GM12892 (cell line): ENCODE results near the gene SLC11A2.

Source experiments
- POLR2A ChIP-seq: IDR thresholded peaks from 2 replicates; pipeline ENCODE4 v1.6.1; 2011; ENCODE audit warnings: low read depth, low read length, control low read depth
- POLR2AphosphoS5 ChIP-seq: IDR thresholded peaks from 2 replicates; pipeline ENCODE4 v1.6.1; 2011; ENCODE audit warnings: low read depth, low read length, control low read depth

DNA sequence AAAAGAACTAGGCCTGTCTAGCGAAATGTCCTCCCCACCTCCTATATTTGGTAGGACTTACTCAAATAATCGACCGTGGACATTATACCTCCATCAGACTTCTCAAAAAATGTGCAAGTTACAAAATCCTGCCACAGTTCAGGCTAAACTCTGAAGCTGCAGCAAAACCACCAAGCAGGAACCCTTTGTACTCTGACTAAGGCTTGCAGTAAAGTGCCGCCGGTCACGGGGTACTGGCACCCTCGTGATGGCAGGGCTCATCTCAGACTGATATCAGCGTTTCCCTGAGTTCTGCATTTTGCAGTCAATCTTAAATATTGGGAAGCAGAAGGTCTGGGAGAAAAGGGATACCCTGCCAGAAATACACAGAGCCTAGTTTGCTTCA, 17.1 kb downstream of the SLC11A2 start:
- TF ChIP-seq POLR2A (no peak), POLR2AphosphoS5 (no peak)
